Heart right ventricle (tissue), 16 donors: ENCODE data around the gene ADAMTS14. TPM values are rescaled to one million over a fixed set of nuclear protein-coding genes. Genes with fewer than 3 reads are reported as not detected.

Experiments
- ATAC-seq, 8 donors: fragments of 200-7000 bp; cut with Tn5 transposase; one replicate each; pipeline ENCODE4 v1.9.1; 2020; ENCODE audit warnings: mild to moderate bottlenecking in 8 of 8, moderate library complexity in 8 of 8, moderate number of reproducible peaks in 1 of 8
- DNase-seq, 2 donors: peaks; one replicate each; pipeline ENCODE4 v3.0.0-alpha.2; 2020
- H3K27ac ChIP-seq, 10 donors: fragments of 200-600 bp; sonication (generic) in 2 of 10; one replicate each; pipeline versions ENCODE4 v1.5.0 to v1.8.0; 2020 to 2022; ENCODE audit warnings: mild to moderate bottlenecking in 3 of 10
- H3K27me3 ChIP-seq, 7 donors: fragments of 200-600 bp; one replicate each; pipeline ENCODE4 v1.8.0; 2021 to 2022; ENCODE audit warnings: mild to moderate bottlenecking in 2 of 7
- H3K36me3 ChIP-seq, 9 donors: fragments of 200-600 bp; sonication (generic) in 1 of 9; one replicate each; pipeline versions ENCODE4 v1.5.0 to v1.8.0; 2020 to 2022; ENCODE audit warnings: mild to moderate bottlenecking in 2 of 9
- H3K4me1 ChIP-seq, 9 donors: fragments of 200-600 bp; sonication (generic) in 1 of 9; one replicate each; pipeline versions ENCODE4 v1.5.0 to v1.8.0; 2020 to 2022; ENCODE audit warnings: mild to moderate bottlenecking in 4 of 9
- H3K4me3 ChIP-seq, 10 donors: fragments of 200-600 bp; sonication (generic) in 2 of 10; one replicate each; pipeline versions ENCODE4 v1.5.0 to v1.8.0; 2020 to 2022; ENCODE audit warnings: mild to moderate bottlenecking in 7 of 10, moderate library complexity in 2 of 10
- H3K9me3 ChIP-seq, 11 donors: fragments of 200-600 bp in 10 of 11; sonication (generic) in 2 of 11; one replicate each; pipeline versions ENCODE4 v1.5.0 to v1.8.0; 2013 to 2022; ENCODE audit warnings: mild to moderate bottlenecking in 2 of 11, control low read depth in 1 of 11, moderate library complexity in 1 of 11
- WGBS, 2 donors: extraction: QIAGEN DNeasy Blood & Tissue Kit; methylation state at CpG; one replicate each; pipeline ENCODE4 v1.1.7; 2013; ENCODE audit warnings: inconsistent platforms in 1 of 2; 5-methylcytosine and 5-hydroxymethylcytosine counted together
- intact Hi-C, 10 donors: fragments of 100-400 bp; cut with DNase I; formaldehyde crosslinking; loops; one replicate each; pipeline versions ENCODE4 v1.11.1 to v1.14.2; 2022
- polyA plus RNA-seq, 2 donors: library from polyadenylated mRNA; stranded (reverse); fragments of 200-250 nt; gene quantifications; one replicate each; pipeline ENCODE4 v1.2.3, GENCODE V29; 2013
- total RNA-seq, 10 donors: library from RNA; stranded (reverse); fragmentation: NEBNext Ultra II Directional in 3 of 10; extraction: Animal tissue kit (Norgen Biotek cat#: 25700) in 3 of 10; gene quantifications; one replicate each; pipeline versions ENCODE4 v1.2.1 to v1.2.4, GENCODE V29; 2021 to 2023
- TF ChIP-seq, protein P1 (sequence below), 9 donors: fragments of 200-600 bp; sonication (generic) in 2 of 9; IDR thresholded peaks; one replicate each; pipeline versions ENCODE4 v1.5.0 to v1.8.0; 2021 to 2022; ENCODE audit warnings: antibody characterized with exemption in 9 of 9, mild to moderate bottlenecking in 5 of 9, moderate library complexity in 1 of 9
- donor health status: Arrhythmogenic right ventricular cardiomyopathy.
- donor health status: ischemic (EF 13 %, LVEDD 7.1; RV severe dilation, severe dysfunction).
- donor health status: healthy with polysubstance abuse.
- donor health status: DM: no; HTN: yes; CAD: no.
- donor health status: DM: no; HTN: no; CAD: no.
- donor health status: ischemic (EF 25% LVEDD 6.9; RV normal size, moderate dysfunction).
- donor health status: ischemic (EF 25% LVEDD 5.7; RV mildly dilated, moderate dysfunction).
- donor health status: healthy.
- donor health status: DM: yes; HTN: yes; CAD: no.
- donor health status: Ischemic cardiomyopathy.
- donor health status: ischemic (EF 35%, LVEDD 5.7; RV mildly dilated, moderate dysfunction).
- donor health status: nonischemic (EF 11% LVEDD 7.7; RV severe dilation, severe dysfunction).
- donor health status: DM: yes; HTN: yes; CAD: no.
- donor health status: PGD.
- donor health status: ischemic (EF 29% LVEDD 5.4; RV normal size, mild dysfunction).
- donor health status: nonischemic (EF 23%, LVEDD 6.1; RV moderate dilation, normal function).

ADAMTS14 gene
- total and polyA plus RNA-seq, 12 donors, result 0.08 to 1.4 (median 0.57) TPM

DNA sequence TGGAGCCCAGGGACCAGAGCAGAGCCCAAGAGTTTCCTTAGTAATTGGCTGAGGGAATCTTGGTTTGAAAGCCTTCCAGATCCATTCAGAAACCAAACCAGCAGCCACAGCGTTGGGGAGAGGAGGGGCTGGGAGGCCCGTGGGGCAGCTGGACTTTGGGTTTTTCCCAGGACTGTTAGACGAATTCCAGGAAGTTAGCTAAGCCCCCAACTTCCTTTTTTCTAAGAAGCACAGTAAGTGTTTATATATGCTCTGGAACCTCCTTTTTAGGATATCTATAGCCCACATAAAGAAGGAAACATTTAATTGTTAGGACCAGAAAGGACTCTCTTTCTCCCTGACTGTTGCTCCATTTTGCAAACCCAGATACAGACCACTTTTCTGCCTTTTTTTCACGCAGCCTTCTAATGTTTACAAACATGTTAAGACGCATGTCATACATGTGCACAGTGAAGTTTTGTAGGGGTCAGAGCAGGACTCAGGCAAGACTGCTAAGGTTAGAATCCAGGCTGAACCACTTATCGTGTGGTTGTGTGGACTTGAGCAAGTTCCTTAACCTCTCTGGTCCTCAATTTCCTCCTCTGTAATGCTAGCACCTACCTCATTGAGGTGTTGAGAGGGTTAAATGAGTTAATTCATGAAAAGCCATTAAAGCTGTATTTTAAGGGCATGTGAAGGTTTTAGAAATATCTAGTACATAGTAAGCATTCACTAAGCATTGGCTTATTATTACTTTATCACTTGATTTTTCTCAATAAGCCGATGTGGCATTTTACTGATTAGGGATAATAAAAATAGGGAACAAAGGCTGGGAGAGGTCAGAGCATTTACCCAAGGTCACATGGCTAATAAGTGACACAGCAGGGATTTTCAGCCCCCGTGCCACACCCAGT lies 70.5 kb downstream of the ADAMTS14 start:
- DNase-seq (peak; percentile 48 to 74), ATAC-seq (peak; percentile 57 to 87 (median 77))
- no peak overlapping the region for H3K4me3 ChIP-seq
- no peaks in the 10 kb centered on the region for H3K27me3 ChIP-seq
- WGBS, 2 donors, result 44 to 60% methylated on average over 8 of the region's 8 CpGs
- TF ChIP-seq, protein P1, sequence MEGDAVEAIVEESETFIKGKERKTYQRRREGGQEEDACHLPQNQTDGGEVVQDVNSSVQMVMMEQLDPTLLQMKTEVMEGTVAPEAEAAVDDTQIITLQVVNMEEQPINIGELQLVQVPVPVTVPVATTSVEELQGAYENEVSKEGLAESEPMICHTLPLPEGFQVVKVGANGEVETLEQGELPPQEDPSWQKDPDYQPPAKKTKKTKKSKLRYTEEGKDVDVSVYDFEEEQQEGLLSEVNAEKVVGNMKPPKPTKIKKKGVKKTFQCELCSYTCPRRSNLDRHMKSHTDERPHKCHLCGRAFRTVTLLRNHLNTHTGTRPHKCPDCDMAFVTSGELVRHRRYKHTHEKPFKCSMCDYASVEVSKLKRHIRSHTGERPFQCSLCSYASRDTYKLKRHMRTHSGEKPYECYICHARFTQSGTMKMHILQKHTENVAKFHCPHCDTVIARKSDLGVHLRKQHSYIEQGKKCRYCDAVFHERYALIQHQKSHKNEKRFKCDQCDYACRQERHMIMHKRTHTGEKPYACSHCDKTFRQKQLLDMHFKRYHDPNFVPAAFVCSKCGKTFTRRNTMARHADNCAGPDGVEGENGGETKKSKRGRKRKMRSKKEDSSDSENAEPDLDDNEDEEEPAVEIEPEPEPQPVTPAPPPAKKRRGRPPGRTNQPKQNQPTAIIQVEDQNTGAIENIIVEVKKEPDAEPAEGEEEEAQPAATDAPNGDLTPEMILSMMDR (IDR thresholded peaks at IDR 0.05), result no peak
- H3K36me3 ChIP-seq, result no peaks in the 10 kb centered on the region
- intact Hi-C loops, result no loop called here
- peaks cover 5 to 36% (median 27%) of the 10 kb centered on the region in 9 donors for H3K4me1 ChIP-seq
- H3K9me3 ChIP-seq, result peaks cover 0 to 8% (median 0%) of the 10 kb centered on the region in 11 donors
- peak overlapping the region in 8 of 10 donors; percentile 9 to 89 (median 56) for H3K27ac ChIP-seq

DNA sequence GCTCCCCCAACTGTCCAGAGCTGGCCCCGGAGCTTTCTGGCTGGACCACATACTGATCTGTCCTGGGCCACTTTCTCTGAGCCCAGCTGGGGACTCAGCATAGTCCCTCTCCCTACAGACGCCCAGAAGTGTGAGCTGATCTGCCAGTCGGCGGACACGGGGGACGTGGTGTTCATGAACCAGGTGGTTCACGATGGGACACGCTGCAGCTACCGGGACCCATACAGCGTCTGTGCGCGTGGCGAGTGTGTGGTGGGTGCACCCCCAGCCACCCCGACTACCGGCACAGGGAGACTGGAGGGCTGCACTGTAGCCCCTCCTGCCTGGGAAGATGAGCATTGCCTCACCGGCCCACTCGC lies 71.1 kb downstream of the ADAMTS14 start:
- intact Hi-C loops, result no loop called here

DNA sequence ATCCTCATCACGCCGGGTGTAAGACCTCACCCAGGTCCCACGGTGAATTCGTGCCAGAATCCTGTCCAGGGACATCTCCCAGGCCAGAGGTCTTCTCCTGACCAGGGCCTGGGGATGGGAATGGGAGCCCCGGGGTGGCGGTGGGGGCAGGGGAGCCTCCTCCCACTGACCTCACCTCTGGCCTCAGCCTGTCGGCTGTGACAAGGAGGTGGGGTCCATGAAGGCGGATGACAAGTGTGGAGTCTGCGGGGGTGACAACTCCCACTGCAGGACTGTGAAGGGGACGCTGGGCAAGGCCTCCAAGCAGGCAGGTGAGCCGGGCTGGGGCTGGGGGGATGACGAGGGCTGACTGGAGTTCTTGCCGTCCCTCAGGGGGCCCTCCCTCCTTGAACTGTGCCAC lies 71.6 kb downstream of the ADAMTS14 start:
- Histone ChIP-seq H3K4me3 (no peak overlapping the region), H3K9me3 (peaks cover 0 to 8% (median 0%) of the 10 kb centered on the region in 11 donors), H3K27ac (peak overlapping the region in 3 of 10 donors; percentile 68 to 89 (median 72)), H3K4me1 (peaks cover 5 to 36% (median 27%) of the 10 kb centered on the region in 9 donors), H3K36me3 (no peaks in the 10 kb centered on the region), H3K27me3 (no peaks in the 10 kb centered on the region)
- WGBS, 2 donors, result 86 to 90% methylated on average over 13 of the region's 13 CpGs
- DNase-seq (no peak), ATAC-seq (no peak)
- TF ChIP-seq, protein P1 (IDR thresholded peaks at IDR 0.05), result no peak
- intact Hi-C loops, result no loop called here

More for the DNA sequence above, 71.1 kb downstream of the ADAMTS14 start:
- Histone ChIP-seq H3K27ac (peak overlapping the region in 4 of 10 donors; percentile 68 to 89 (median 71)), H3K4me1 (peaks cover 5 to 36% (median 27%) of the 10 kb centered on the region in 9 donors), H3K36me3 (no peaks in the 10 kb centered on the region), H3K27me3 (no peaks in the 10 kb centered on the region), H3K9me3 (peaks cover 0 to 8% (median 0%) of the 10 kb centered on the region in 11 donors), H3K4me3 (no peak overlapping the region)
- ATAC-seq, result no peak
- TF ChIP-seq, protein P1 (IDR thresholded peaks at IDR 0.05), result no peak
- 87 to 90% methylated on average over 17 of the region's 17 CpGs for WGBS, 2 donors
- no peak for DNase-seq

DNA sequence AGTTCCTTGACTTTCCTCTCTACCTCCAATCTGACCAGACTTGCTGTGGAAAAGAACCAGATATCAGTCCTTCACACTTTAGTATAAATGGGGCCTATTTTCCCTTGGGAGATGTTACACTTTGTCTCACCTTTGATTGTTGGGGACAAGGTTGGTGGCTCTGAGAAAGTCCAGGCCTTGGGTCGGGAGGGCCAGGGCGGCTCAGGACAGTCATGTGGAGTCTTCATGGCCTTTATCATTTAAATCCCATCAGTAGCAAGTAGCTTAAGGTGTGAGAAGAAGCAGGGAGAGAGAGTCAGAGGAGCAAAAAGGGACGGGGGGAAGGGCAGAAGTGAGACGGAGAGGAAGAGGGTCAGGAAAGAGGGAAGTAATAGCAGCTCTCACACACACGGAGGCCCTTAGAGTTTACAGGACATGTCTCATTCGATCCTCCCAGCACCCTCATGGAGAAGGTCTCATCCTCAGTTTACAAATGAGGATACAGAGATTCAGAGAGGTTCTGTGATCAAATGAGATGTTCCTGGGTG lies 72.4 kb downstream of the ADAMTS14 start:
- 74 to 79% methylated on average over 6 of the region's 6 CpGs for WGBS, 2 donors
- H3K27ac ChIP-seq, result peak overlapping the region in 1 of 10 donors; percentile 14
- peaks cover 5 to 36% (median 27%) of the 10 kb centered on the region in 9 donors for H3K4me1 ChIP-seq
- H3K4me3 ChIP-seq, result no peak overlapping the region
- intact Hi-C loops, result no loop called here
- H3K36me3 ChIP-seq, result no peaks in the 10 kb centered on the region
- DNase-seq (no peak), ATAC-seq (no peak)
- H3K27me3 ChIP-seq, result no peaks in the 10 kb centered on the region
- H3K9me3 ChIP-seq, result peaks cover 0 to 8% (median 0%) of the 10 kb centered on the region in 11 donors
- TF ChIP-seq, protein P1 (IDR thresholded peaks at IDR 0.05), result no peak
